Cerebellar nuclear complex (tissue), 1 donor: Measurements from ENCODE around the gene PIP5K1B.

ENCODE experiments used
- DNase-seq, 2 experiments: peaks; one replicate each; lab custom pipeline; 2025; lab: John Stamatoyannopoulos, UW

PIP5K1B gene

GRCh38 chr9:68953771-68954170, 248.7 kb downstream of the PIP5K1B start:
- DNase-seq, result no peak

- no peak for DNase-seq
Measured at GRCh38 chr9:68955330-68955729, 250.3 kb downstream of the PIP5K1B start.

DNA sequence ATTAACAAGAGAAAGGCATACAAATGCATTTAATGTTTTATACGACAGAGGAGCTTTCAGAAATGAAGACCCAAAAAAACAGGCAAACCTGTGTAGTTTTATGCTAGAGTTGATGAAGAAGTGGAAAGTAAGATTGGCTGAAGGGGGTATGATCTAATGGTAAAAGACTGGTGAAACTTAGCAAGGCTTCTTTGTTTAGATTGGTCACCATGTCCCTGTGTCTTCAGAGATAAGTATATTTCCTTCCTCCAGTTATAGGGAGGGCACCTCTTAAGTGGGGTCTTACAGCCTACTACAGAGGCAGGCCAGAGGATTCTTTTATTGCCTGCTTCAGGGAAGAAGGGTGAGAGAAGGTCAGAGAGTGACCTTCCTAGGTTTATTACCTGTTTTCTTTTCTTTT, 252.4 kb downstream of the PIP5K1B start:
- DNase-seq, result no peak

DNA sequence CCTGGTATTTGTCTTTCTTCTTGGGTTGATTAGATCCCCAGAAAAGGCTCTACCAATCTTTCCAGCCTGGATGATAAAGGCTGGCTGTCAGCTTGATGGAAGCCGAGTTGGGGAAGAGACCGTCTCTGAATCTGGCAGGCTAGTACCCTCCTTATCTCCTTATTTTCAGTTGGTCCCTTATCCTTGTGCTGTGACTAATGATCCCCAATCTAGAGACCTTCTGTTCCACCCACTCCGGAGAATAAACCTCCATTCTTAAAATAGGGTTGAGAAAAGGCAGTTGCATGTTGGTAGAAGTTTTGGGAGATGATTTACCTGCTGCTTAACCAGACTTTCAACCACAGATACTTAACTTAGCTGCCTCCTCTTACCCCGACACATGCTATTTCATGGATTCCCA, 256.5 kb downstream of the PIP5K1B start:
- DNase-seq, result no peak

- DNase-seq, result no peak
Measured at GRCh38 chr9:68963416-68963815, 258.4 kb downstream of the PIP5K1B start.

DNA sequence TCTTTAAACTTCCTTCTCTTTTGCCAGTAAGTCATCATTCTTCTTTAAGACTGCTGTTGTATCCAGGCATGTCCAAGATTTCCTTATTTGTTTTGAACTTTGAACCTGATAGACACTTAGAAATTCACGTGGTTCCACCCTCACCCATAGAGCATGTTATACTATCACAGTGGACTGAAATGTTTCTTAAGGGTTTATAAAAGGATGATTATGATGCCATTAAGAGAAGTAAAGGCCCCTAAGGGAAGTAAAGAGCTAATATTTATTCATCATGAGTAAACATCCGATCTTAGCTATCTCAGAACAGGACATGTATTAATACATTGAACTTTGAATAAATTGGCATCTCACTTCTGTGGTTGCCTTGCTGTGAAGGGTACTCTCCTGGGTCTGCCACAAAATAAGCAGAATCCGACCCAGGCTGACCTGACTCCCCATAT, 259.1 kb downstream of the PIP5K1B start:
- DNase-seq, result no peak

DNA sequence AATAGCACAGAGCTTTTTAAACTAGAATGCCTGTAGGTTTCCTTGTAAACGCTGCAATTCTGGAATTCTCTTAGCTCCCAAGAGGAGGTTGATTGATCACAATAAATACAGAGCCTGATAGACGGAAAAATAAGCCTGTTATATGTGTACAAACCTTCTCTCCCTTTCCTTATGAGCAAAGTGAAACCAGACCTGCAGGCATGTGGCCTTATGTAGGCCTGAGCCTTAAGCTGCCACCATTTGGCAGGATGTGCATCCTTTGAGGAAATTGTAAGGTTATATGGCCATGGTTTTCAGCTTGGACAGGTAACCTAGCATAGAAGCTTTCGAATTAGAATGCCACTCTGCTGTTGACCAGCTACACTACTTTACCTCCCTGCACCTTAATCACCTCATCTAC, 259.7 kb downstream of the PIP5K1B start:
- no peak for DNase-seq

- DNase-seq, result no peak
Measured at GRCh38 chr9:68966496-68966944, 261.5 kb downstream of the PIP5K1B start.

DNA sequence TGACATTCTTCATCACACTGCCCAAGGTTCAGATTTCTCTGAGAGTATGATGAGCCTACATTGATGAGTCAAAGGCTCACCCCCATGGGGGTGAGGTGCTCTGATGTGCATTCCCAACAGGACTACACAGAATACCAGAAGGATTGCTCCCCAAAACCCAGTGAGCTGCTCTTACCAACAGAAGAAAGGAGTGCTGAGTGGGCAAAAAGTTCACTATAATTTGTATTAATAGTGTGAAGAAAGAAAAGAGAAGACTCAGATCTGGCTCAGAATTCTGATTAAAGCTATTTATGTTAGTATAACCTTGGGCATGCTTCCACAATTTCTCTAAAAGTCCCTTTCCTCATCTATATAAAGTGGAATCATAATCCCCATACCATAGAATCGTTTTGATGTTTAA, 262.8 kb downstream of the PIP5K1B start:
- no peak for DNase-seq

DNA sequence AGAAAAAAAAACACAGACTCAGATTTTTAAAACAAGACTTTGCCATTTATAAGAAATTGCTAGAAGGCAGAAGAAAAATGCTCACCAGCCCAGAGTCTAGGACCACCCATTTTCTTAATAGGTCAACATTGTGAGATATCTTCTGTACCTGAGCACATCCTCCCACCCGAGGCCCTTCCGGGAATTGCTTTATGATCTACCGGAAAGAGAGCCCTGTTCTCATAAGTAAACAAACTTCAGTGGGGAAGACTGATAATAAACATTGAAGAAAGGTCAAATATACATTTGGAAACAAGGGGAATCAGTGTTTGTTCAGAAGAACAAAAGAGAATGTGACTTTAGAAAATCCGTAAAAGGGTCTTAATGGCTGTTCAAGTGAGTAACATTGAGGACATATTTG, 264.5 kb downstream of the PIP5K1B start:
- no peak for DNase-seq

DNA sequence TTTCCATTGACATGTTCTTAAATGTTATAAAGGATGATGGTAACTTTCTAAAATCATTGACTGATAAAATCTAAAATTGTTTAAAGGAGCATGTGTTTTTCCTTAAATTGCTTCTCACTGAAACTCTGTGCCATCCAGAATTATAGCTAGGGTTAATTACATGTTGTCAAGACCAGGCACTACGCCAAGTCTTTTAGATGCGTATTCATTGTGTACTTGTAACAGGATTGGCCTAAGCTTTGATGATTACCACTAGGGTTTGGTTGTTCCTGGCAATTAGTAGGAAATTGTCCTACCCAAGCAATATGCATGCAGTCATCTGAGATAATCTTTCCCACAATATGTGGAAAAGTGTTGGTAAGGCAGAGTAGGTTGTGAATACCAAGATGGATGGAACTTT, 265.1 kb downstream of the PIP5K1B start:
- DNase-seq, result no peak

- no peak for DNase-seq
Measured at GRCh38 chr9:68973619-68974018, 268.6 kb downstream of the PIP5K1B start.

DNA sequence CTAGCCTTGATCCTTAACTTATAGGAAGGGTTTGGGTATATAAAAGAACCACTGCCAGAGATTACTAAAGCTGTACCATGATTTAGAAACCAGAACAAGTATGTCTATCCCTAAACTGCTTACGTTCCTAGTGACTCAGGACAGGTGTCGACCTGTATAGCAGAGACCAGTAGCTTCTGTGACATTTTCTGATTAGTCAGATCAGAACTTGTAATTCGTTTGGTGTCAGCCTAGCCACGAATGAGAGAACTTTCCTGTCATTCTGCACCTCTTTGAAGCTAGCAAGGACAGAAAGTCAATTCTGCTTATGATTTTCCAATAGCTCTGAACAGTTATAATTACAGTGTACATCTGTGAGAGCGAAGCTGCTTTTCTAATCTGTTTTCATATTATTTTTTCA, 269.4 kb downstream of the PIP5K1B start:
- no peak for DNase-seq

DNA sequence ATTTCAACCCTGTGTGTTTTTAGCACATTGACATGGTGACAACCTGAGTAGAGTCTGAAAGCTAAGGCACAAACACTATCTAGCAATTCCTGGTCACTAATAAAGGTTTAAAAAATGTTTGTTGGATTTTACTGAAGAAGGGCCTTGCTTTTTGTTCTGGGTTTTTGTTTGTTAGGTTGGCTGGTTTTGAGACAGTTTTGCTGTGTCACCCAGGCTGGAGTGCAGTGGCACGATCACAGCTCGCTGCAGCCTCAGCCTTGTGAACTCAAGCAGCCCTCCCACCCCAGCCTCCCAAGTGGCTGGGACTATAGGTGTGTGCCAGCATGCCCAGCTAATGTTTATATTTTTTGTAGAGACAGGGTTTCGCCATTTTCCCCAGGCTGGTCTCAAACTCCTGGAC, 269.9 kb downstream of the PIP5K1B start:
- no peak for DNase-seq

DNA sequence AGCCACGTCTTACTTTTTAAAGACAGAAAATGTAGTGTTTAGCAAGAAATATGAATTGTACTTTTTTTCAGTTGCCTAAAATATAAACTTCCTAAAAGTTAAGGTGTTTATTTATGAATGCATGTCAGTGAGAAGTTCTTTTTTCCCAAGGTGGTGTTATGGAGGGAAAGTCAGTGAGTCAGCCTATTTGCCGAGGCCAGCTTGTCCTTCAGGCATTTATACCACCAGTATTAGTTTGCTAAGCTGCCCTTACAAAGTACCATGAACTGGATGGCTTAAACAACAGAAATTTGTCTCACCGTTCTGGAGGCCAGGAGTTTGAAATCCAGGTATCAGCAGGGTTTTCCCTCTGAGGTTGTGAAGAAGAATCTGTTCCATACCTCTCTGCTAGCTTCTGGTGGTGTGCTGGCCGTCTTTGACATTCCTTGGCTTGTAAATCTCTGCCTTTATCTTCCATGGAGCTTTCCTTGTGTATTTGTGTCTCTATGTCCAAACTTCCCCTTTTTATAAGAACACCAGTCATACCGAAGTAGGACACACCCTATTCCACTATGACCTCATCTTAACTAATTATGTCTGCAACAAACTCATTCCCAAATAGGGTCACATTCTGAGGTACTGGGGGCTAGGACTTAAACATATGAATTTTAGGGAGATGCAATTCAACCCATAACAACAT, 270.5 kb downstream of the PIP5K1B start:
- DNase-seq, result no peak

DNA sequence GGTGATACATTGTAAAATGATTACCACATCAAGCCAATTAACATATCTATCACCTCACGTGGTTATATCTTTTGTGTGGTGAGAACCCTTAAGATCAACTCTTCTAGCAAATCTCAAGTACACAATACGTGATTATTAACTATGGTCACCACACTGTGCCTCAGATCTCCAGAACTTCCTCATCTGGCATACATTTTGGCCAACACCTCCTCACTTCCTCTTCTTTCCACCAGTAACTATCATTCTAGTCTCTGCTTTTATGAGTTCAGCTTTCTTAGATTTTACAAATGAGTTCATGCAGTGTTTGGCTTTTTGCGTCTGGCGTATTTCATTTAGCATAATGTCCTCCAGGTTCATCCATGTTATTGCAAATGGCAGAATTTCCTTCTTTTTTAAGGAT, 273.0 kb downstream of the PIP5K1B start:
- DNase-seq, result no peak

GRCh38 chr9:68978501-68978900, 273.5 kb downstream of the PIP5K1B start:
- no peak for DNase-seq

DNA sequence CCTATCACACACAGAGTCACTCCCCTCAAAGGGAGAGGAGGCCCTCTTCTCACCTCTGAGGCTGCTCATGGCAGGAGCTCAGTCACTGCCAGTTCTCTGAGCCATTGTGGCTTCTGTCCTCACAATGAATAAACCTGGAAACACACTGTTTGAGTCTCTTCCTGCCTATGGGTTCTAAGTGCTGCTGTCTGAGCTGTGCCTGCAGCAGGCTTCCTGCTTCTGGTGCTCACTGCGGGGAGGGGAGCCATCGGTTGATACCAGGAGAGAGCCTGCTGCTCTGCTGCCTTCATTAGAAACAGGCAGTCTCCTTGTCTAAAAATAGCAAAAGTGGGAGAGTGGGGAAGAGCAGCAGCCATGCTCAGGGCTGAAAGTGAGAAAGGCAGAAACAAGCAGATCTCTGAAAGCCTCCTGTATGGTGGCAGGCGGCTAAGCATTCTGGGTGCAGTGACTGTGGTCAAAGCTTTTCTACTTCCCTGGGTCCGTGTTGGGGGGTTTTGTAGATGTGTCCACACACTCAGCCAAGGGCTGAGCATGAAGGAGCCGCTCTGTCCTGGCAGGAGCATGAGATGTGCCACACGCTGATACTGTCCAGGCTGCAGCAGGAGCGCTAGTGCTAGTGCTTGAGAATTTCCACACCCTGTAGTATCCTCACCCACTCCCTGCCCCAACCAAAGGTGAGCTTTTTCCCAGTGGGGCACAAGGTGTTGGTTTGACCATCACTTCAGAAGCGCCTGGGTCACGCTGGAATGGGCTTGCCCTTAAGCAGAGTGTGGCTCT, 274.7 kb downstream of the PIP5K1B start:
- DNase-seq, result peak; percentile 40 to 67

- DNase-seq, result no peak
Measured at GRCh38 chr9:68980341-68980914, 275.4 kb downstream of the PIP5K1B start.

DNA sequence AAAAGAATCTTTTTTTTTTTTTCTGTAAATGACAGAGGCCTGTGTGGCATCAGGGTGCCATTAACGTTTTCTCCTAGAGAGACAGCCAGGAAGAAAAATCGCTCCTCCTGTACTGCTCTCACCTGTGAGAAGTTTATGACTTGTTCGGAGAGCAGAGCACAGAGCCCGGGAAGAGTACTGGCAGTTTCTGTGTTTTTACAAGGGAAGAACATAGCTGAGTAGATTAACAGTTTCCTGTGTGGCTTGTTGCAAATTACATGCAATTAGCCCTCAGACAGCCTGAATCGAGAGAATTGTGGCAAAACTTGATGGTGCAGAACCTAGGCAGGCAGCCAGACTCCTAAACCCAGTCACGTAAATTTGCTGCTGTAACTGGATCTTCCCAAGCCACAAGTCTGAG, 276.7 kb downstream of the PIP5K1B start:
- no peak for DNase-seq

GRCh38 chr9:68983008-68983411, 278.0 kb downstream of the PIP5K1B start:
- DNase-seq, result no peak

DNA sequence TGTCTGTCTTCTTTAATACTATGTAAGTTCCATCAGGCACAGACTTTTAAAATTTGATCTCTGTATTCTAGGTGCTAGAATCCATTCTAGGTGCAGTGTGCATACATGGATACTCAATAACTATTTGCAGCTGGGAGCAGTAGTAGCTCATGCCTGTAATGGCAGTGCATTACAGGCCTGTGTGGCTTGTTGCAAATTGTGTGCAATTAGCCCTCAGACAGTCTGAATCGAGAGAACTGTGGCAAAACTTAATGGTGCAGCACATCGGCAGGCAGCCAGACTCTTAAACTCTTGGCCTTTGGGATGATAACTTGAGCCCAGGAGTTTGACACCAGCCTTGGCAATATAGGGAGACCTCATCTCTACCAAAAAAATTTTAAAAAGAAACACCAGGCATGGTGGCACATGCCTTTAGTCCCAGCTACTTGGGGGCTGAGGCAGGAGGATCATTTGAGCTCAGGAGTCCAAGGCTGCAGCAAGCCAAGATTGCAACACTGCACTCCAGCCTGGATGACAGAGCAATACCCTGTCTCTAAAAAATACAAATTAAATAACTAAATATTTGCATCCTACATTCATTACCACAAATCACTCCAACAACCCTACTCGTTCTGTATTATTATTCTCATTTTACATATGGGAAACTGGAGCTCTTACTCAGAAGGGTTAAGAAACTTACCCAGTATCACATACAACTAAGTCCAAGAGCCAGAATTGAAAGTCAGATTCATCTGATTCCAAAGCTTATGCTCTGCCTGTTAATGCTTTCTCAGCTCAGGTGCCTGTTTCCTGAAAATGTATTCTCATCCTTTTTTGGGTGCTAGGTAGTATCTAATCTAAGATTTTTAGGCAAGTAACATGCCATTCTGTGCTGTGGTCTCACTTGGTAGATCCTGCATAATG, 278.7 kb downstream of the PIP5K1B start:
- DNase-seq, result no peak
